ACHN (cell line): ENCODE measurements around the gene ITSN2.
"Not testable (repeated sequence)": the region's sequence is repeated elsewhere in the genome, so short reads cannot be mapped to it uniquely, and the experiment has no call there.

Experiments
- DNase-seq: peaks from one replicate; pipeline ENCODE4 v3.0.0-alpha.2; 2015
- in situ Hi-C: cut with HindIII; loops from 2 replicates; pipeline ENCODE4 v1.10.0; 2017; ENCODE audit warnings: low sequenced_read_pairs, low pct_ligation_motif_present, low pct_unique_long_range_greater_than_20kb

The ITSN2 gene

DNA sequence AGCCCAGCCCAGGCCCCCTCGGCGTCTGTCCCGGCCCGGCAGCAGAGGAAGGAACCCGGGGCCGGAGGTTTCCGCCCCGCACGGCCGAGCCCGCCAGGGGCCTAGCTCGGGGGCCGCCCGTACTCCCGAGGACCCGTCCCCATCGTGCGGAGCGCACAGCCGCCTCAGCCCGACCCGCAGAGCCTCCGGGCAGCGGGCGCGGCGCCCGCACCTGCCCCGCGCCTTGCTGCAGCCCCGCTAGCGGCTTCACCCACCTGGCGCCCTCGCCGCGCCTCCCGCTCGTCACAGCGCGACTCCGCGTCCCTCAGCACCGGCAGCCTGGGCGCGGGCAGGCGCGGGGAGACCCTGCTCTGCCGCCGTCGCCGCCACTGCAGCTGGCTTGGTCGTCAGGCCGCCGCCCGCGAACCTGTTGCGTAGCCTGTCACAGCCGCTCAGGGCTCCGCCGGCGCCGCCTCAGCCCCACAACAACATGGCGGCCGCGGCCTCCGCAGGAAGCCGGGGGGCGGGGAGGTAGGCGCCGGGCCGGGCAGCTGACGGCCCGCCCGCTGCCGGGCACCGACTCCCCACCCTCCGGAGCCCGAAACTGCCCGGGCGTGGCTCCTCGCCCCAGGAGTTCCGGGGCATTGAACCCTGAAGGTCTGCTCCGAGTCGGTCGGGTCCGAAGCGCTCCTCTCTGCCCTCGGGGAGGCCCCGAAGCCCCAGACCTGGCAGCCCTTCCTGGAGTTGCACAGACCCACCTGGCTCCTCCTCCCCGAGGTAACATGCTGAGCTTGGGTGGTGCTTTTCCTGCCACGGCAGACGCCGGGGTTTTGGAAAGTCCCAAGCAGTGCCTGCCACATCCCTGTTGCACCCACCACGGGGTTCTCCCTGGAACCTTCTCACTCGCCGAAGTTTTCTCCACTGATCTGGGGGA is at the start of gene ITSN2:
Gene ITSN2, minus strand, starts transcription at position 487 of the 913 bp plus-strand sequence. CDS start 32,454 bp downstream, outside the sequence.
- DNase-seq, result peak; percentile 81
- in situ Hi-C loops, result no loop called here

DNA sequence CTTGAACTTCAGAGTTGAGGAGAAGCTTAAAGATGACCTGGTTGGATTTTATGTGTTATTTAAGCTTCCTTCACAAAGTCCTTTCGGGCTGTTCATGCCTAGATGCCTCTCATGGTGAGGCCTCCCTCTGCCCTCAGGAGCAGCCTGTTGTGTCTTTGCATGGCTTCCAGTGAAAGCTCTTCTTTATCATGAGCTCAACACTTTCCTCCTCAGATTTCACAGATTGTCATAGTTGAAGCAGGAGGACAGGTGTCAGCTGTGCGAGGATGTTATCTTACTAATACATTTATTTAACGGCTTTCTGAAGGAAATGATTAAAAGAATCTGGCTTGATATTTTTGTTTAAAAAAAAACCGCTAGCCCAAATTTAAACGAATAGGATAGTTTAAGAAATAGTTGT is 48.8 kb upstream of the ITSN2 start:
- in situ Hi-C loops, result loop anchor here (25.0 kb wide), 1 partner anchor 403 kb away; no protein-coding TSS in a partner anchor
- no peak for DNase-seq

DNA sequence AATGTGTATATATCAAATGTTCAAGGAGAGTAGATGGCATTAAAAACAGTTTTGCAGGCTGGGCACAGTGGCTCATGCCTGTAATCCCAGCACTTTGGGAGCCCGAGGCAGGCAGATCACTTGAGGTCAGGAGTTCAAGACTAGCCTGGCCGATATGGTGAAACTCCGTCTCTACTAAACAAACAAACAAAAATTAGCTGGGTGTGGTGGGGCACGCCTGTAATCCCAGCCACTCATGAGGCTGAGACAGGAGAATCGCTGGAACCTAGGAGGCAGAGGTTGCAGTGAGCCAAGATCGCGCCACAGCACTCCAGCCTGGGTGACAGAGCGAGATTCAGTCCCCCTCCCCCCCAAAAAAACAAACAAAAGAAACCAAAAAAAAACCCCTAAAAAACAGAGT is 48.4 kb upstream of the ITSN2 start:
- in situ Hi-C loops, result loop anchor here (25.0 kb wide), 1 partner anchor 404 kb away; no protein-coding TSS in a partner anchor
- not testable (repeated sequence) for DNase-seq

DNA sequence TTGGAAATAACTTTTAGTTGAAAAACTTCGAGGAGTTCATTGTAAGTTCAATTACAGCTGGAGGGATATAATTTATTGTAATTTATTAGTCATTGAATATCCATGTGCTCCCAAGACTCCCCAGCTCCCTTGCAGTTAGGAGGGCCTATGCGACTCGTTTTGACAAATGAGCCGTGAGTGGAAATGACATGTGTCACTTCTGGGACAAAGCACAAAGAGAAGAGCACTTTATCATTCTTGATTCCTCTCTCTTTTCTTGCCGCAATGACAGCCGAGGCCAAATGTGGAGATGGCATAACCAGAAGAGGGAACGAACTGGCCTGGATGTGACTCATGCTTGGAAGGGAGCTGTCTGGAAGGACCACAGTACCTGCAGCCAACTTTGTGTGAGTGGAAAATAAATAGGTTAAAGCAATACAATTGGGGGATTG is 44.2 kb upstream of the ITSN2 start:
- in situ Hi-C loops, result loop anchor here (25.0 kb wide), 1 partner anchor 408 kb away; no protein-coding TSS in a partner anchor
- no peak for DNase-seq

DNA sequence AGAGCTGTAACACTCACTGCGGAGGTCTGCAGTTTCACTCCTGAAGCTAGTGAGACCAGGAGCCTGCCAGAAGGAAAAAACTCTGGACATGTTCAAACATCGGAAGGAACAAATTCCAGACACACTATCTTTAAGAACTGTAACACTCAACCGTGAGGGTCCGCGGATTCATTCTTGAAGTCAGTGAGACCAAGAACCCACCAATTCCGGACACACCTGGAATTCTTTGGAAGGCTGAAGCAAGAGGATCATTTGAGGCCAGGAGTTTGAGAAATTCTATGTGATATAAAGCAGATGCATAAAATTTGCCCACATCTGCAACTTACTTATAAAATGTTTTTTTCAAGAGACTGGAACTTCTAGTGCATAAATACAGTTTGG is 43.5 kb upstream of the ITSN2 start:
- in situ Hi-C loops, result loop anchor here (25.0 kb wide), 1 partner anchor 408 kb away; no protein-coding TSS in a partner anchor

DNA sequence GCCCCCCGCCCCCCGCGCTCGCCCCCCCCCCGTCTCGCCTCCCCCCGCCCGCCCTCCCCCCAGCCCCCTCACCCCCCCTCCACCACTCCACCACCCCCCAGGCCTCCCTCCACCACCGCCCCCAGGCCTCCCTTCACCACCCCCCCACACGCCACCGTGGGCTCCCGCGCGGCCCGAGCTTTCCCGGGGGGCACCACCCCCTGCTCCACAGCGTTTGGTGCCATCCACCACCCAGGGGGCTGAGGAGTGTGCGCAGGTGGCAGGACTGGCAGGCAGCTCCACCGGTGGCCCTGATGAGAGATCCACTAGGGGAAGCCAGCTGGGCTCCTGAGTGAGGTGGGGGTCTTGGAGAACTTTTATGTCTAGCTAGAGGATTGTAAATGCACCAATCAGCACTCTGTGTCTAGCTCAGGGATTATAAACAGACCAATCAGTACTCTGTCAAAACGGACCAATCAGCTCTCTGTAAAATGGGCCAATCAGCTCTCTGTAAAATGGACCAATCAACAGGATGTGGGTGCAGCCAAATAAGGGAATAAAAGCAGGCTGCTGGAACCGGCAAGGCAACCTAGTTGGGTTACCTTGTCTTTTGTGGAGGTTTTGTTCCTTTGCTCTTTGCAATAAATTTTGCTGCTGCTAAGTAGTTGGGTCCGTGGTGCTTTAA is 43.0 kb upstream of the ITSN2 start:
- in situ Hi-C loops, result loop anchor here (25.0 kb wide), 1 partner anchor 409 kb away; no protein-coding TSS in a partner anchor
- DNase-seq, result no peak

More for the DNA sequence above, 43.5 kb upstream of the ITSN2 start:
- DNase-seq, result no peak

DNA sequence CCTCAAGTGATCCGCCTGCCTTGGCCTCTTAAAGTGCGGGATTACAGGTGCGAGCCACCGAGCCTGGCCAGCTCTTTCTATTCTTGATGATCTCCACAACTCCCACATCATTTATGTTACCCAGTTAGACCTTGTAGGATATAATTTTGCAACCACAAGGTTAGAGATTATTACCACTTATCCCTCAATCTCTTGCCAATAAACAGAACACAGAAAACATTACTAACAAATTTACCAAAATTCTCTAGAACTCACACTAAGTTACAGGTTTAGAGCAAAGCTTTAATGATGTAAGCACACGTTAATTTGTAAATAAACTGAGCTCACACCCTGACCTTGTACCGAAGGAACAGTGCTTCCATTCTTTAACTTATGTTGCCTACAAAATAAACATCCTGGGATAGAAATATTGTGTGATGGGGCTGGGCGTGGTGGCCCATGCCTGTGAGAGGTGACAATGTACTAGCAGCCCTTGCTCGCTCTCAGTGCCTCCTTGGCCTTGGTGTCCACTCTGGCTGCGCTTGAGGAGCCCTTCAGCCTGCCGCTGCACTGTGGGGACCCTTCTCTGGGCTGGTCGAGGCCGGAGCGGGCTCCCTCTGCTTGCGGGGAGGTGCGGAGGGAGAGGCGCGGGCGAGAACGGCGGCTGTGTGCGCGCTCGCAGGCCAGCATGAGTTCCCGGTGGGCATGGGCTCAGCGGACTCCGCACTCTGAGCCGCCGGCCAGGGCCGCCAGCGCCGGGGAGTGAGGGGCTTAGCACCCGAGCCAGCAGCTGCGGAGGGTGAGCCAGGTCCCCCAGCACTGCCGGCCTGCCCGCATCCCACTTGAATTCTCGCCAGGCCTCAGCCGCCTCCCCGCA is 42.1 kb upstream of the ITSN2 start:
- in situ Hi-C loops, result loop anchor here (25.0 kb wide), 1 partner anchor 410 kb away; no protein-coding TSS in a partner anchor
- DNase-seq, result no peak

DNA sequence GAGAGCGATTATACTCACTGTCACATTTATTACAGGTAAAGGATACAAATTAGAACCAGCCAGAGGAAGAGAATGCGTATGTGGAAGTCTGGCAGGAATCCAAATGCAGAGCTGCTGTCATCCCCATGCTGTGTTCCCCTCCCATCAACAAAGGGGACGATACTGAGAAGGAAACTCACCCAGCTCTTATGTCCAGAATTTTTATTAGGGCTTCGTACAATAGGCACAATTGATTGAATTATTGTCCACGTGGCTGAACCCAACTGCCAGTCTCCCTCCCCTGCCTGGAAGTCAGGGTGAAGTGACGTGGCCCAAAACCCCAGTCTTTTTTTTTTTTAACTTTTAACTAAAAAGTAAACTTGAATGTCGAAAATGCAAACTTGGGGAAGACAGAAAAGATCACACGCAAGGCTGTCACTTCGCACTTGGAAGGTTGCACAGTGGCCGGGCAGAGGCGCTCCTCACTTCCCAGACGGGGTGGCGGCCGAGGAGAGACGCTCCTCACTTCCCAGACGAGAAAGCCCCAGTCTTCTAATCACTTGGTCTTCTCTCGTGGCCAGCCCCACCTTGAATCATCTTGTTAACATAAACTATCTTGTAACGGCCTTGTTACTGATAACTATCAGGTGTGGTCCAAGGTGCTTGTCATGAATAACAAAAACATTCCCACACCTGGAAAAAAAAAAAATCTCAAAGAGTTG is 40.0 kb upstream of the ITSN2 start:
- in situ Hi-C loops, result loop anchor here (25.0 kb wide), 1 partner anchor 412 kb away; no protein-coding TSS in a partner anchor
- DNase-seq, result no peak

DNA sequence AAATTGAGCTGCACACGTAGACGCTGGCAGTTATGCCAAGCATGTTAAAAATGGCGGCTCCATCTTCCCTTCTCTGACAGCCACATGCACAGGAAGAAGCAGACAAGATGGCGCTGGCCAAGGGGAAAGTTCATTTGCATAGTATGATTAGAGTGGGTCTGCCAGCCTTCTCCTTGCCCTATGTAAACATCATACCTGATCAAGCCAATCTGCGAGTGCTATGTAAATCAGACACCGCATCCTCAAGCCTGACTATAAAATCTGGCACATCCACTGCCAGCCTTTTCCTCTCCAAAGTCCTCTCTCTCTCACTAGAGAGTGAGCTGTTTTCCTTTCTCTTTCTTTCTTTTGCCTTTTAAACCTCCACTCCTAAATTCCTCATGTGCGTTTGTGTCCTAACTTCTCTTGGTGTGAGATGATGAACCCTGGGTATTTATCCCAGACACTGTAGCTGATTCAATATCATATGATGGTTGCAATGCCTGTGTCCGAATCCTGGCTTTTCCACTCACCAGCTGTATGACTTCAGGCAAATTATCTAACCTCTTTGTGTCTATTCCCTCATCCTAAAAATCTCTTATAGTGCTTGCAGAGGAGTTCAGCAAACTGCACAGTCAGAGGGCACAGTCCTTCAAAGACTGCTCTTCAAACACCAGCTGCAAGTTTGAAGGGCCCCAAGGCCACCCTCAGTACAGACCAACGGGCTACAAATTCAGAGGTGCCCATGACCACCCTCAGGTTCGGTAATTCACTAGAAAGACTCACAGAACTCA is 39.3 kb upstream of the ITSN2 start:
- DNase-seq, result no peak
- in situ Hi-C loops, result loop anchor here (25.0 kb wide), 1 partner anchor 413 kb away; no protein-coding TSS in a partner anchor

DNA sequence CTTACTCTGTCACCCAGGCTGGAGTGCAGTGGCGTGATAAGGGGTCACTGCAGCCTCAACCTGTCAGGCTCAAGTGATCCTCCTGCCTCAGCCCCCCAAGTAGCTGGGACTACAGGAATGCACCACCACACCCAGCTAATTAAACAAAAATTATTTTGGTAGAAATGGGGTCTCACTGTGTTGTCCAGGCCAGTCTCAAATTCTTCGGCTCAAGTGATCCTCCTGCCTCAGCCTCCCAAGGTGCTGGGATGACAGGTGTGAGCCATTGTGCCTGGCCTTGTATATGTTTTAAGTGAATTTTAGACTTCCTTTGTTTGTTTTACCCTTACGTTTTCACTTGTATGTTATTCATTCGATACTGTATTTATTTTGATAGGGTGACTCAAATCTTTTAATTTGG is 34.7 kb upstream of the ITSN2 start:
- DNase-seq, result no peak
- in situ Hi-C loops, result no loop called here

DNA sequence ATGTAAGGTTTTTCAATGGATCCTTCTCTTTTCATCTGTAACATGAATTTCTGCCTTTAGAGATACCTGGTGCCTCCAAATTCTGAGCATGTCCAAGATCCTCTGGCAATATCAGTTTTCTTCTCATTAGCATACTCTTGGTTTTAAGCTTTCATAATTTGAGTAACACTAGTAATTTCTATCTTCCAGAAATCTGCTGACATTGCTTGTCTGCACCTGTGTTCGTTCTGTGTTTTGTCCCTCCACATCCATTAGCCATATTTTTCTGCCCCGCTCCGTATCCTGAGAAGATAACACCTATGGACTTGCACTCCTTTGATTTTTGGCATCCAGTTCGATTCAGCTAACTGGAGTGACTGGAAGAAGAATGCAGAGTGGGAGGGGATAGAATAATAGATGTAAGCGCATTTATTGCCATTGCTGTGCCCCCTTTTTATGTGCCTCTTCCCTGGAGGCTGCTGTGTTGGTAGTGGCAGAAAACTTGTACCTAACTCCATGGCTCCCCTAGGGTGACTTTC is 32.3 kb upstream of the ITSN2 start:
- in situ Hi-C loops, result no loop called here
- DNase-seq, result no peak

DNA sequence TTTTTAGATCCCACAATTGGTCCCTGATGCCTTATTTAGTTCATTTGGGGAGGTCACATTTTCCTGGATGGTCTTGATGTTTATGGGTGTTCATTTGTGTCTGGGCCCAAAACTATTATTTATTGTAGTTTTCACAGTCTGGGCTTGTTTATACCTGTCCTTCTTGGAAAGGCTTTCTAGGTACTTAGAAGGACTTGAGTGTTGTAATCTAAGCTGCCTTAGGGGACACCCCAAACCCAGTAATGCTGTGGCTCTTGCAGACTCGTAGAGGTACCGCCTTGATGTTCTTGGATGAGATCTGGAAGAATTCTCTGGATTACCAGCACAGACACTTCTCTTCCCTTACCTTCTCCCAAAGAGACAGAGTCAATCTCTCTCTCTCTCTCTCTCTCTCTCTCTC is 25.0 kb upstream of the ITSN2 start:
- in situ Hi-C loops, result no loop called here

DNA sequence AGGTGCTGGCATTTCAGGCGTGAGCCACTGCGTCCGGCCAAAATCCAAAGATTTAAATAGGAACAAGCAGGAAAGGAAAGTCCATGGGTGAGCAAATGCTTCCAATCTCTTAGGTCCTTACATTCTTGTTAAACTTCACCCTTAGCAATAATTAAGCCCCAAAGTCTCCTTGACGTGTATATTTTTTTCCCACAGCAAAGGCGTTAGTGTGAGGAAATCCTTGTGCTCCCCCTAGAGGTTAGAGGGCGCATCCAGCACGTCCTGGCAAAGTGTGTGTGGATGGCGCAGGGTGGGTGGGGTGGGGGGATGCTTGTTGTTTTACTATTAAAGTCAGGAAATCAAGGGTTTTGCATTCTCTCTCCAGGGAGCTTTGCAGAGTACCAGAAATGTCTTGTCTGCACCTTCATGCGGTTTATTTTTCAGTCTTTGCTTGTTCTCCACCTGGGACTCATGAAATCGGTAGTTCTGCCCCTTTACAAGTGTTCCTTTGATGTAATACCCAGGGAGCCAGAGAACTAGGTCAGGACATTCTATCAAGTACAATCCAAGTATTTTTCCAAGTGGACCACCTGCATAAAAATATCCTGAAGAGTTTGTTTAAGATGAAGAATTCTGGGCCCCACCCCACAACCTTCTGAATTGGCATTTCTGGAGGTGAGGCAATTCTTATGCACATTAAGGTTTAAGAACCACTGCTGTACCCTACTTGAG is 22.2 kb upstream of the ITSN2 start:
- DNase-seq, result peak; percentile 91

More for the DNA sequence above, 25.0 kb upstream of the ITSN2 start:
- no peak for DNase-seq

DNA sequence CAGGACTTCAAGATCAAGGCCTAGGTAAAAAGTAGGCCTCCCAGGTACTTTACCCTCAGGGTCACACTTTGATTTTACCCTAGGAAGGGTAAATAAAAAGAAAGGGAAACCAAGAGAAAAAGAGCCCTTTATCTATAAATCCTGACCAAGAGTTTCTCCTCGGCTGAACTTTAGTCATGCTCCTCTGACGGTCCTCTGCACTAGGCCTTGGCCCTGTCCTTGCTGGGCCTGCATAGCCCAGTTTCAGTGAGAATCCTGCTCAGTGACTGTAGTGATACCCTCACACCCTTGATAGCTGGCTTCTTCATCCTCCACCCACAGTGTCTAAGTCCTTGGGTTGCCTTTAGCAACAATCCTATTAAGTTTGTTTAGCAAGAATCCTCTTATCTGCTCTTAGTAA is 20.5 kb upstream of the ITSN2 start:
- DNase-seq, result no peak
- in situ Hi-C loops, result no loop called here

More for the DNA sequence above, 22.2 kb upstream of the ITSN2 start:
- in situ Hi-C loops, result no loop called here

DNA sequence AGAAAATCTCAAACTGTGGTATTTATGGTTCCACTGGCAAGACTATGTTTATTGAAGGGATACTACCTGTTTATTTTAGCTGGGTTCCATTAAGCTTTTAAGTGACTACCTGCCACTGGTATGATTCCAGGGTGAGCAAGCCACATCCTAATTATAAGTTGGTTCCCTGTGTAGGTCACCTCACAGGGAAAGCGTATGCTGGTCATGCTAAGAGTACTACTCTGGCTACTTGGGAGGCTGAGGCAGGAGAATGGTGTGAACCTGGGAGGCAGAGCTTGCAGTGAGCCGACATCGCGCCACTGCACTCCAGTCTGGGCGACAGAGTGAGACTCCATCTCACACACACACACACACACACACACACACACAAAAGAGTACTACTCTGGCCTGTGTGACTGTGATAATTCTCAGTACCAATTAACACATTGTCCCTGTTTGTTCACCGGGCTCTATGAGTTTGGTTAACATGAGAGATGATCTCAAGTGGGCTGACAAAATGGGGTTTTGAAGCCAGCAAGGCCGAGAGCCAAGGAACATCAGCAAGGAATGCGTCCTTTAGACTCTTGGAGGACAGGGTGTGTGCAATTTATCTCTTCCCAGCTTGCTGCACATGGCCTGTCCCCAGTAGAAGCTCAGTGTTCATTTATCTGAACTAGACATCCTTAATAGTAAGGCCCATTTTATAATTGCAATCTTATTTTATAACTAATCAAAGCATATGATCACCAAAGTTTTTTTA is 15.2 kb upstream of the ITSN2 start:
- in situ Hi-C loops, result no loop called here
- no peak for DNase-seq

DNA sequence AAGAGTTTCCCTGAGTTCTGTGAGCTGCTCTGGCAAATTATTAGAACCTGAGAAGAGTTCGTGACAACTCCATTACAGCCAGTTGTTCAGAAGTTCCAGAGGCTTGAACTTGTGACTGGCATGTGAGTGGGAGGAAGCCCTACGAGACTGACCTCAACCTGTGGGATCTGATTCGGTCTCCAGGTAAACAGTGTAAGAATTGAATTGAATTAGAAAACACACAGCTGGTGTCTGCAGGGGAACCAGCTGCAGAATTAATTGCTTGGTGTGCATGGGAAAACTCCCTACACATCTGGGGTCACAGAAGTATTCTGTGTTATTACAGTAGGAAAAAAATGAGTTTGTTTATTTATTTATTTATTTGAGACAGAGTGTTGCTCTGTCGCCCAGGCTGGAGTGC is 14.0 kb upstream of the ITSN2 start:
- in situ Hi-C loops, result no loop called here
- no peak for DNase-seq
